Ishikawa (cell line): ENCODE measurements around the gene DMXL2.

Source experiments
- TAF1 ChIP-seq: IDR thresholded peaks from 2 replicates; pipeline ENCODE4 v1.6.1; 2012; ENCODE audit warnings: low read depth, mild to moderate bottlenecking
- ZBTB7A ChIP-seq: IDR thresholded peaks from 2 replicates; pipeline ENCODE4 v1.6.1; 2012; ENCODE audit warnings: low read depth

GRCh38 chr15:51550841-51551240 is 71.7 kb downstream of the DMXL2 start:
- TF ChIP-seq TAF1 (no peak), ZBTB7A (no peak)
